ENCODE data around the gene VGLL3. TPM values are rescaled to one million over a fixed set of nuclear protein-coding genes. Genes with fewer than 3 reads are reported as not detected.

VGLL3 gene
- total RNA-seq, 1 experiment from 2014 or later: 40.0 TPM

DNA sequence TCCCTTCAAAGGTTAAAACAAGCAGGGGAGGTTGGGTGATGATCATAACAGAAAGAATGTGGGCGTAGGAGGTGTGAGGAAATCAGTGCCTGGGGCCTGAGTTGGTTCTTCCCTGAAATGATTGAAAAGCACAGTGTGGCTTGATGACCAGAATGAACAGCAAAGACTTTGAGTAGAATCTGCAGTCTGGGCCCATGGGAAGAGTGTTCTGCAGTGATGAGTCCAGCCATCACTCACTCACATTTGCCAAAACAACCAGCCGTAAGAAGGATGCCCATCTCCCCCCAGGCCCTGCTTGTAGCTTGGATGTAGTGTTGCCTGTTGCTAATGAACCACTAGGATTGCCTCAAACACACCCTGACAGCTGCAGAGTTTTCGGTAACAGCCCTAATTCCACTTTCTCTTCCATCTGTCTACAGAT, 67.9 kb downstream of the VGLL3 start:
- peak overlapping the region; percentile 64 for H3K27ac Mint-ChIP-seq (ENCODE audit: unreplicated experiment)
- no peaks in the 10 kb centered on the region for H3K36me3 Mint-ChIP-seq (ENCODE audit: insufficient read depth, unreplicated experiment)
- H3K4me3 Mint-ChIP-seq (ENCODE audit: low read depth, unreplicated experiment): no peak overlapping the region
- no TSS peak for BruUV-seq (replicated peaks)
- intact Hi-C loops (cut with micrococcal nuclease; ENCODE audit: unreplicated experiment): no loop called here
- CTCF ChIA-PET: no interaction called here
- no peaks in the 10 kb centered on the region for H3K9me3 Mint-ChIP-seq (ENCODE audit: low read depth, unreplicated experiment)
- peaks cover 20% of the 10 kb centered on the region for H3K4me1 Mint-ChIP-seq (ENCODE audit: low read depth, unreplicated experiment)
- no peaks in the 10 kb centered on the region for H3K27me3 Mint-ChIP-seq (ENCODE audit: unreplicated experiment)
- peak; percentile 43 for DNase-seq
- TF ChIP-seq, protein P1, sequence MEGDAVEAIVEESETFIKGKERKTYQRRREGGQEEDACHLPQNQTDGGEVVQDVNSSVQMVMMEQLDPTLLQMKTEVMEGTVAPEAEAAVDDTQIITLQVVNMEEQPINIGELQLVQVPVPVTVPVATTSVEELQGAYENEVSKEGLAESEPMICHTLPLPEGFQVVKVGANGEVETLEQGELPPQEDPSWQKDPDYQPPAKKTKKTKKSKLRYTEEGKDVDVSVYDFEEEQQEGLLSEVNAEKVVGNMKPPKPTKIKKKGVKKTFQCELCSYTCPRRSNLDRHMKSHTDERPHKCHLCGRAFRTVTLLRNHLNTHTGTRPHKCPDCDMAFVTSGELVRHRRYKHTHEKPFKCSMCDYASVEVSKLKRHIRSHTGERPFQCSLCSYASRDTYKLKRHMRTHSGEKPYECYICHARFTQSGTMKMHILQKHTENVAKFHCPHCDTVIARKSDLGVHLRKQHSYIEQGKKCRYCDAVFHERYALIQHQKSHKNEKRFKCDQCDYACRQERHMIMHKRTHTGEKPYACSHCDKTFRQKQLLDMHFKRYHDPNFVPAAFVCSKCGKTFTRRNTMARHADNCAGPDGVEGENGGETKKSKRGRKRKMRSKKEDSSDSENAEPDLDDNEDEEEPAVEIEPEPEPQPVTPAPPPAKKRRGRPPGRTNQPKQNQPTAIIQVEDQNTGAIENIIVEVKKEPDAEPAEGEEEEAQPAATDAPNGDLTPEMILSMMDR (IDR thresholded peaks at IDR 0.05; ENCODE audit: unreplicated experiment): no peak

DNA sequence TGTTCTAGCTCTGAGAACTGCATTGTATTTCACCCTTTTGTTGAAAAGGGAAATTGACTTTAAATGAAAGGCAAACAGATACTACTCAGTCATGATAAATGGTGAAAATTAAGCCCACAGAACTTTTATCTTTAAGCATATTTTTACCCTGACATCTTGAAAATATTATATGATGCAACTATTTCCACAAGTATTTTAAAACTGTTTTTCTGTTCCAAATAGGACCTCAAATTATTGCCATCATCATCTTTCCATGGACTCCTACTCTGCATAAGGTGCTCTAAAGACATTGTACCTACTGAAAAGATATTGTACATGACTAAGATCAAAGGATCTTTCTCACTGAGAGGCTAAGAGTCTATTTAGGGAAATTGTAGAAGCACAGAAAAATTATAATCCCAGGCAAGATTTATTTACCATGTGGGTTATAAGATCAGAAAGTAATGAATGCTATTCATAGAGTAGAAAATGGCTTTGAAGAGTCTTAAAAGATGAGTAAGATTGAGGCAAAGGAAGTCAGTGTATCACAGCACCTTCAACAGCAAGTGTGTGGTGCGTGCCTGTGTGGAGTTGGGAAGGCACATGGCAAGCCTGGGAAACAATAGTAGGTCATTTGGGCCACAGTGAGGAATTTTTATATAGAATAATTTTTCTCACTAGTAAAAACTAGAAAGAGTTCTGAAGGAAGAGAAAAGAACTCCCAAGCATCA, 68.8 kb downstream of the VGLL3 start:
- Mint-ChIP-seq H3K36me3 (ENCODE audit: insufficient read depth, unreplicated experiment) (no peaks in the 10 kb centered on the region), H3K4me3 (ENCODE audit: low read depth, unreplicated experiment) (no peak overlapping the region), H3K27me3 (ENCODE audit: unreplicated experiment) (no peaks in the 10 kb centered on the region), H3K27ac (ENCODE audit: unreplicated experiment) (peak overlapping the region; percentile 57), H3K4me1 (ENCODE audit: low read depth, unreplicated experiment) (peaks cover 20% of the 10 kb centered on the region), H3K9me3 (ENCODE audit: low read depth, unreplicated experiment) (no peaks in the 10 kb centered on the region)
- no TSS peak for BruUV-seq (replicated peaks)
- TF ChIP-seq, protein P1 (IDR thresholded peaks at IDR 0.05; ENCODE audit: unreplicated experiment): no peak
- no peak for DNase-seq
- intact Hi-C loops (cut with micrococcal nuclease; ENCODE audit: unreplicated experiment): no loop called here
- CTCF ChIA-PET: no interaction called here

DNA sequence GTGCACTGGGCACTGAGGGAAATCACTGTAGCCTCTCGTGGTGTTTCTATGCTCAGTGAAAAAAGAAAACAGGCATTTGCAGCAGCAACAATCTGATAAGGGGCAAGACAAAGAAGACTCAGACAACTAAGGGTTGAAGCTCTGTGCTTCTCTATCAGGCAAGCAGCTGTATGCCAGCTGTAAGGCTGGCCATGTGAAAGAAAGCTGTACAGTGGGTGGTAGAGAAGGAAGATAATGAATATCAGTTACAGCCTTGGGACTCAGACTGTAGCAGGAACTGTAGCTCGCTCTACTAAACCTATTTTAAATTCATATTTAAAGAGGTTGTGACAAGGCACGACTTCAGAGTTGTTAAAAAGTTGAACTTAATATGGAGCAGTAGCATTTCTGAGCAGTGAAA, 76.3 kb downstream of the VGLL3 start:
- Mint-ChIP-seq H3K9me3 (ENCODE audit: low read depth, unreplicated experiment) (no peaks in the 10 kb centered on the region), H3K27me3 (ENCODE audit: unreplicated experiment) (no peaks in the 10 kb centered on the region), H3K36me3 (ENCODE audit: insufficient read depth, unreplicated experiment) (no peaks in the 10 kb centered on the region), H3K4me1 (ENCODE audit: low read depth, unreplicated experiment) (no peaks in the 10 kb centered on the region), H3K4me3 (ENCODE audit: low read depth, unreplicated experiment) (no peak overlapping the region), H3K27ac (ENCODE audit: unreplicated experiment) (no peak overlapping the region)
- DNase-seq: no peak
- no TSS peak for BruUV-seq (replicated peaks)
- TF ChIP-seq, protein P1 (IDR thresholded peaks at IDR 0.05; ENCODE audit: unreplicated experiment): no peak
- CTCF ChIA-PET: no interaction called here
- intact Hi-C loops (cut with micrococcal nuclease; ENCODE audit: unreplicated experiment): no loop called here

GRCh38 chr3:86913160-86913559, 77.8 kb downstream of the VGLL3 start:
- CTCF ChIA-PET: no interaction called here
- BruUV-seq (replicated peaks): no TSS peak
- Mint-ChIP-seq H3K27me3 (ENCODE audit: unreplicated experiment) (no peaks in the 10 kb centered on the region), H3K4me3 (ENCODE audit: low read depth, unreplicated experiment) (no peak overlapping the region), H3K36me3 (ENCODE audit: insufficient read depth, unreplicated experiment) (no peaks in the 10 kb centered on the region), H3K9me3 (ENCODE audit: low read depth, unreplicated experiment) (no peaks in the 10 kb centered on the region), H3K4me1 (ENCODE audit: low read depth, unreplicated experiment) (no peaks in the 10 kb centered on the region), H3K27ac (ENCODE audit: unreplicated experiment) (no peak overlapping the region)
- intact Hi-C loops (cut with micrococcal nuclease; ENCODE audit: unreplicated experiment): no loop called here
- TF ChIP-seq, protein P1 (IDR thresholded peaks at IDR 0.05; ENCODE audit: unreplicated experiment): no peak
- no peak for DNase-seq

All from Calu3 (cell line).